WTC11 (cell line): Measurements from ENCODE around the gene ARHGAP35. TPM values are rescaled to one million over a fixed set of nuclear protein-coding genes. Genes with fewer than 3 reads are reported as not detected.

Source experiments
- ATAC-seq: fragments of 200-7000 bp; cut with Tn5 transposase; 2 replicates; pipeline ENCODE4 v1.10.0; 2021; ENCODE audit warnings: mild to moderate bottlenecking, moderate library complexity
- CTCF ChIA-PET: fragments of 300-600 bp; sonication (Branson Sonifier 250); formaldehyde crosslinking; loops from one replicate; lab custom pipeline; 2021; ENCODE audit warnings: antibody characterized with exemption; lab: Charles Lee
- POLR2A ChIA-PET: fragments of 350-600 bp; sonication (Branson Sonifier 250); formaldehyde crosslinking; loops from one replicate; lab custom pipeline; 2021; ENCODE audit warnings: antibody characterized with exemption; lab: Charles Lee
- DNase-seq: peaks from one replicate; pipeline ENCODE4 v3.0.0; 2021; ENCODE audit warnings: low spot score
- H3K27ac Mint-ChIP-seq: 2 replicates; pipeline ENCODE4 v1.8.0; 2021; ENCODE audit warnings: mixed read lengths
- H3K27me3 Mint-ChIP-seq: 2 replicates; pipeline ENCODE4 v1.8.0; 2021; ENCODE audit warnings: low read depth, mild to moderate bottlenecking, moderate library complexity, mixed read lengths
- H3K36me3 Mint-ChIP-seq: 2 replicates; pipeline ENCODE4 v1.8.0; 2021; ENCODE audit warnings: mixed read lengths
- H3K4me1 Mint-ChIP-seq: 2 replicates; pipeline ENCODE4 v1.8.0; 2022; ENCODE audit warnings: mixed read lengths
- H3K4me3 Mint-ChIP-seq: 2 replicates; pipeline ENCODE4 v1.8.0; 2021; ENCODE audit warnings: mild to moderate bottlenecking, moderate library complexity, mixed read lengths
- H3K9me3 Mint-ChIP-seq: 2 replicates; pipeline ENCODE4 v1.8.0; 2021; ENCODE audit warnings: mixed read lengths
- CBFB ChIP-seq: sonication (generic); formaldehyde crosslinking; IDR thresholded peaks from 2 replicates; pipeline ENCODE4 v1.8.1; 2022; ENCODE audit warnings: mild to moderate bottlenecking, low read depth, missing genetic modification reagents
- CDX4 ChIP-seq: fragments of 250-450 bp; sonication (Bioruptor Pico); IDR thresholded peaks from 2 replicates; pipeline ENCODE4 v1.9.0; 2021; ENCODE audit warnings: moderate library complexity, mild to moderate bottlenecking, inconsistent platforms, borderline replicate concordance
- ERG ChIP-seq: fragments of 250-450 bp; sonication (Bioruptor Pico); IDR thresholded peaks from 2 replicates; pipeline ENCODE4 v1.8.0; 2021; ENCODE audit warnings: mild to moderate bottlenecking
- GABPB1 ChIP-seq: sonication (generic); formaldehyde crosslinking; IDR thresholded peaks from 2 replicates; pipeline ENCODE4 v1.8.1; 2023; ENCODE audit warnings: mild to moderate bottlenecking, missing genetic modification reagents
- GRHL2 ChIP-seq: fragments of 250-450 bp; sonication (Bioruptor Pico); IDR thresholded peaks from 2 replicates; pipeline ENCODE4 v1.8.0; 2022; ENCODE audit warnings: mild to moderate bottlenecking, moderate library complexity; ENCODE audit not compliant: insufficient replicate concordance, severe bottlenecking
- NR3C1 ChIP-seq: sonication (generic); formaldehyde crosslinking; conservative IDR thresholded peaks from 2 replicates; pipeline ENCODE4 v1.8.1; 2023; ENCODE audit warnings: low read depth, mild to moderate bottlenecking, missing genetic modification reagents
- PRDM15 ChIP-seq: sonication (generic); formaldehyde crosslinking; IDR thresholded peaks from 2 replicates; pipeline ENCODE4 v1.8.0; 2022; ENCODE audit warnings: missing genetic modification reagents
- TEAD1 ChIP-seq: sonication (generic); formaldehyde crosslinking; IDR thresholded peaks from 2 replicates; pipeline ENCODE4 v1.8.0; 2022; ENCODE audit warnings: mild to moderate bottlenecking, missing genetic modification reagents
- TP53 ChIP-seq: sonication (generic); formaldehyde crosslinking; IDR thresholded peaks from 2 replicates; pipeline ENCODE4 v1.8.1; 2023; ENCODE audit warnings: mild to moderate bottlenecking, missing genetic modification reagents
- USF1 ChIP-seq: sonication (generic); formaldehyde crosslinking; IDR thresholded peaks from 2 replicates; pipeline ENCODE4 v1.8.0; 2022; ENCODE audit warnings: mild to moderate bottlenecking, missing genetic modification reagents
- ZBTB43 ChIP-seq: sonication (generic); formaldehyde crosslinking; IDR thresholded peaks from 2 replicates; pipeline ENCODE4 v1.8.1; 2023; ENCODE audit warnings: mild to moderate bottlenecking, missing genetic modification reagents
- ZNF138 ChIP-seq: sonication (generic); formaldehyde crosslinking; conservative IDR thresholded peaks from 2 replicates; pipeline ENCODE4 v1.8.1; 2022; ENCODE audit warnings: mild to moderate bottlenecking, moderate library complexity, missing genetic modification reagents
- ZNF317 ChIP-seq: sonication (generic); formaldehyde crosslinking; IDR thresholded peaks from 2 replicates; pipeline ENCODE4 v1.8.1; 2023; ENCODE audit warnings: low read depth, mild to moderate bottlenecking, moderate library complexity, missing genetic modification reagents, borderline replicate concordance
- ZNF532 ChIP-seq: fragments of 250-450 bp; sonication (Bioruptor Pico); IDR thresholded peaks from 2 replicates; pipeline ENCODE4 v1.9.0; 2021; ENCODE audit warnings: mild to moderate bottlenecking, borderline replicate concordance
- total RNA-seq: library from RNA; stranded (reverse); gene quantifications from 3 replicates; pipeline ENCODE4 v1.2.3, GENCODE V29; 2021

The ARHGAP35 gene
- total RNA-seq, 1 experiment from 2014 or later: 56.3 TPM

- POLR2A ChIA-PET: interaction anchor here (0.6 to 1.0 kb wide), 2 partner anchors 9 to 137 kb away, joined by 4 read pairs; partner anchors contain the start of gene AP2S1
- ATAC-seq: peak; percentile 1
Observed at GRCh38 chr19:46859637-46860124, 1.1 kb upstream of the ARHGAP35 start.

GRCh38 chr19:46860125-46860845 is 512 bp upstream of the ARHGAP35 start:
- Mint-ChIP-seq H3K36me3 (no peaks in the 10 kb centered on the region), H3K9me3 (no peaks in the 10 kb centered on the region), H3K27ac (peak overlapping the region; percentile 98), H3K27me3 (peaks cover 6% of the 10 kb centered on the region), H3K4me3 (peak overlapping the region; percentile 74), H3K4me1 (peaks cover 15% of the 10 kb centered on the region)
- ATAC-seq (peak; percentile 76), DNase-seq (peak; percentile 98)
- ChIA-PET POLR2A (interaction anchor here (0.7 to 1.0 kb wide), 2 partner anchors 10 to 1463 kb away, joined by 3 to 4 read pairs; partner anchors contain the start of gene AP2S1), CTCF (interaction anchor here (0.5 to 3.8 kb wide), 6 partner anchors 9 to 131 kb away, joined by 3 to 22 read pairs (median 3); partner anchors contain the start of gene AP2S1)
- TF ChIP-seq USF1 (CRISPR knock-in tag) (peak; percentile 9; the same call in 1 of the 2 replicates), NR3C1 (CRISPR knock-in tag) (0 out of 2 replicates have a peak, but pooled peaks have one; percentile 81), CBFB (CRISPR knock-in tag) (0 out of 2 replicates have a peak, but pooled peaks have one; percentile 48), ZNF138 (0 out of 2 replicates have a peak, but pooled peaks have one; percentile 33), TP53 (CRISPR knock-in tag) (0 out of 2 replicates have a peak, but pooled peaks have one; percentile 20), GABPB1 (CRISPR knock-in tag) (0 out of 2 replicates have a peak, but pooled peaks have one; percentile 23), ZBTB43 (CRISPR knock-in tag) (no peak), PRDM15 (CRISPR knock-in tag) (no peak)

More at GRCh38 chr19:46859637-46860124, 1.1 kb upstream of the ARHGAP35 start:
- CTCF ChIA-PET: interaction anchor here (0.5 to 1.4 kb wide), 6 partner anchors 9 to 132 kb away, joined by 3 to 9 read pairs (median 3); partner anchors contain the start of gene AP2S1
- Mint-ChIP-seq H3K27ac (peak overlapping the region; percentile 98), H3K4me3 (peak overlapping the region; percentile 74), H3K4me1 (peaks cover 15% of the 10 kb centered on the region), H3K36me3 (no peaks in the 10 kb centered on the region), H3K27me3 (peaks cover 12% of the 10 kb centered on the region), H3K9me3 (no peaks in the 10 kb centered on the region)
- no peak for TF ChIP-seq GRHL2 (CRISPR knock-in tag)
- TF ChIP-seq ERG (CRISPR knock-in tag): peak; percentile 43; the same call in 1 of the 2 replicates
- no peak for TF ChIP-seq CDX4 (CRISPR knock-in tag)
- peak; percentile 63; the same call in 1 of the 2 replicates for TF ChIP-seq ZNF532
- peak; percentile 31 for TF ChIP-seq TEAD1
- TF ChIP-seq ZNF317 (CRISPR knock-in tag): 0 out of 2 replicates have a peak, but pooled peaks have one; percentile 11
- no peak for DNase-seq
